Transverse colon (tissue), 4 donors: ENCODE data around the gene CACNA1B. TPM values are rescaled to one million over a fixed set of nuclear protein-coding genes. Genes with fewer than 3 reads are reported as not detected.

Source experiments
- DNase-seq: peaks from one replicate; pipeline ENCODE4 v3.0.0-alpha.2; 2019
- H3K27ac ChIP-seq, 4 donors: fragments of 200-600 bp; sonication (generic); 2 replicates each; pipeline ENCODE4 v1.5.1; 2016 to 2018; ENCODE audit warnings: inconsistent platforms in 4 of 4
- H3K27me3 ChIP-seq: fragments of 200-600 bp; sonication (generic); 2 replicates; pipeline ENCODE4 v1.5.1; 2017; ENCODE audit warnings: inconsistent platforms
- H3K36me3 ChIP-seq, 4 donors: fragments of 200-600 bp; sonication (generic); 2 replicates each; pipeline ENCODE4 v1.5.1; 2017 to 2019; ENCODE audit warnings: inconsistent platforms in 4 of 4
- H3K4me1 ChIP-seq, 4 donors: fragments of 200-600 bp; sonication (generic); 2 replicates each; pipeline ENCODE4 v1.5.1; 2017 to 2020; ENCODE audit warnings: inconsistent platforms in 4 of 4
- H3K4me3 ChIP-seq, 4 donors: fragments of 200-600 bp; sonication (generic); 1 replicate in 1 of 4; 2 replicates in 3 of 4; pipeline versions ENCODE4 v1.5.1 to v1.6.1; 2017 to 2019; ENCODE audit warnings: inconsistent platforms in 4 of 4
- H3K9me3 ChIP-seq, 2 donors: fragments of 200-600 bp; sonication (generic); 2 replicates each; pipeline ENCODE4 v1.5.1; 2017 to 2019; ENCODE audit warnings: inconsistent platforms in 2 of 2
- CTCF ChIP-seq, 5 experiments: fragments of 200-600 bp in 3 of 5; fragments of 450-650 bp in 2 of 5; sonication (generic) in 3 of 5; IDR thresholded peaks; 1 replicate in 2 of 5; 2 replicates in 3 of 5; pipeline ENCODE4 v1.5.1; 2016 to 2017; ENCODE audit warnings: antibody characterized with exemption in 5 of 5, inconsistent platforms in 3 of 5, mild to moderate bottlenecking in 2 of 5, moderate library complexity in 1 of 5
- EP300 ChIP-seq: sonication (generic); formaldehyde crosslinking; IDR thresholded peaks from one replicate; pipeline ENCODE4 v1.6.1; 2017; ENCODE audit warnings: antibody characterized with exemption, low read depth
- POLR2A ChIP-seq: fragments of 450-650 bp; IDR thresholded peaks from one replicate; pipeline ENCODE4 v1.6.1; 2016; ENCODE audit warnings: antibody characterized with exemption, mild to moderate bottlenecking, moderate library complexity
- POLR2AphosphoS5 ChIP-seq, 3 donors: sonication (generic); formaldehyde crosslinking; IDR thresholded peaks; one replicate each; pipeline ENCODE4 v1.6.1; 2016; ENCODE audit warnings: antibody characterized with exemption in 3 of 3
- WGBS, 2 donors: methylation state at CpG; one replicate each; pipeline ENCODE4 v1.1.5; 2018; ENCODE audit warnings: low coverage in 1 of 2; 5-methylcytosine and 5-hydroxymethylcytosine counted together
- in situ Hi-C, 4 donors: fragments of 200-750 bp; cut with MboI; loops; one replicate each; pipeline versions ENCODE4 v1.15.0 to v1.15.1; 2017; ENCODE audit warnings: low sequenced_read_pairs in 3 of 4, low pct_ligation_motif_present in 1 of 4, low pct_unique_long_range_greater_than_20kb in 1 of 4
- intact Hi-C: fragments of 100-400 bp; cut with DNase I; formaldehyde crosslinking; loops from one replicate; pipeline ENCODE4 v1.15.1; 2023; ENCODE audit warnings: low total_unique reads
- total RNA-seq, 4 donors: library from RNA; depleted of rRNA; stranded (reverse); fragments of >200 nt; gene quantifications; one replicate each; pipeline ENCODE4 v1.1.0, GENCODE V29; 2016

CACNA1B gene
- total RNA-seq, 4 donors from 2014 or later = 0.27 to 0.40 (median 0.35) TPM

GRCh38 chr9:137986268-137987099 is 108.9 kb downstream of the CACNA1B start:
- in situ Hi-C loops = no loop called here
- no peaks in the 10 kb centered on the region for H3K4me1 ChIP-seq
- peaks cover 14% of the 10 kb centered on the region for H3K27me3 ChIP-seq
- no peak overlapping the region for H3K4me3 ChIP-seq
- TF ChIP-seq EP300 = no peak
- H3K36me3 ChIP-seq = no peaks in the 10 kb centered on the region
- DNase-seq = no peak
- H3K27ac ChIP-seq = no peak overlapping the region
- 80 to 100% methylated on average over 1 to 20 of the region's 22 CpGs for WGBS, 2 donors
- H3K9me3 ChIP-seq = no peaks in the 10 kb centered on the region
- intact Hi-C loops = no loop called here

DNA sequence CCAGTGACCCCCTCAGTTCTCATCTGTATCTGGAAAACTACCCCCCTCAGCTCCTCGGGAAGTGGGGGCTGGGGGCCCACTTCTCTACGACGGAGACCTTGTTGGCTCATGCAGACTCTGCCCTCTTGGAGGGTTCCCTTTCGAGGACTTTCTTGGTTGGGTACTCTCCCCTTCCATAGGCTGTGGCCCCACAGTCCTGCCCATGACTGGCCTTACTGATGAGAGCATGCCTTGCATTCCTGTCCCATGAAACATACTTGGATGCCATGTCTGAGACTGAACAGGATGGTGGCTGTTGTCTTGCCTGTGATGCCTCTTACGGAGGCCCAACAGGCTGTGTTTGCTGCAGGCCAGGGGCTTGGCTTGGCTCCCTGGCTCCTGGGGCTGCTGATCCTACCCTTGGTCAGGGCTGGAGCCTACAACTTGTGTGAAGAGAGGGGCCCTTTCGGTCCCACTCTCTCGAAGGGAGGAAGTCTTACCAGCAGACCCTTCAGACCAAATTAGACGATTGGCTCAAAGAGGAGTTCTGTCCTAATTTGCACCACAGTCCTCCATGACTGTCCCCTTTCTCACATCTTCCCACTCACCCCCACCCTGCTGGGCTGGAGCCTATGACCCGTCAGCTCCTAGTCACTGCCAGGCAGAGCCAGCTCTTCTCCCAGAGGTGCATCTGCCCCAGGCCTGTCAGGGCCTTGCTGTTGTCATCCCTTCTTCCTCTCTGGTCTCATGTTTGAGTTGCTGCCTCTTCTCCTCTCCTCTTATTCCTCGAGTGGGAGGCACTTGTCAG is 109.9 kb downstream of the CACNA1B start:
- Histone ChIP-seq H3K4me3 (no peak overlapping the region), H3K27ac (no peak overlapping the region), H3K9me3 (no peaks in the 10 kb centered on the region), H3K27me3 (peaks cover 24% of the 10 kb centered on the region), H3K36me3 (no peaks in the 10 kb centered on the region), H3K4me1 (no peaks in the 10 kb centered on the region)
- in situ Hi-C loops (no loop called here), intact Hi-C loops (no loop called here)
- no peak for TF ChIP-seq CTCF (IDR thresholded peaks at IDR 0.05)
- no peak for TF ChIP-seq POLR2A
- TF ChIP-seq EP300 = no peak
- no peak for TF ChIP-seq POLR2AphosphoS5 (IDR thresholded peaks at IDR 0.05)
- 74 to 79% methylated on average over 4 to 10 of the region's 10 CpGs for WGBS, 2 donors
- no peak for DNase-seq

- Histone ChIP-seq H3K9me3 (no peaks in the 10 kb centered on the region), H3K4me1 (no peaks in the 10 kb centered on the region), H3K27ac (no peak overlapping the region), H3K36me3 (no peaks in the 10 kb centered on the region), H3K27me3 (peaks cover 26% of the 10 kb centered on the region), H3K4me3 (no peak overlapping the region)
- no peak for TF ChIP-seq CTCF (IDR thresholded peaks at IDR 0.05)
- TF ChIP-seq POLR2AphosphoS5 (IDR thresholded peaks at IDR 0.05) = no peak
- TF ChIP-seq POLR2A = no peak
- TF ChIP-seq EP300 = no peak
- 72% methylated on average over 8 of the region's 8 CpGs; no CpG with 5 or more reads in 1 of the 2 donors for WGBS, 2 donors
- in situ Hi-C loops = no loop called here
- intact Hi-C loops = no loop called here
- DNase-seq = no peak
These were observed 110.5 kb downstream of the CACNA1B start for GRCh38 chr9:137988051-137988450.

GRCh38 chr9:137988701-137989100 is 111.1 kb downstream of the CACNA1B start:
- no peak overlapping the region for H3K27ac ChIP-seq
- no peaks in the 10 kb centered on the region for H3K36me3 ChIP-seq
- no peak for TF ChIP-seq POLR2A
- no peak for TF ChIP-seq EP300
- no peak for TF ChIP-seq POLR2AphosphoS5 (IDR thresholded peaks at IDR 0.05)
- TF ChIP-seq CTCF (IDR thresholded peaks at IDR 0.05) = no peak
- peaks cover 30% of the 10 kb centered on the region for H3K27me3 ChIP-seq
- no peaks in the 10 kb centered on the region for H3K4me1 ChIP-seq
- H3K9me3 ChIP-seq = no peaks in the 10 kb centered on the region
- WGBS, 2 donors = 73 to 83% methylated on average over 1 of the region's 1 CpG
- DNase-seq = no peak
- intact Hi-C loops (no loop called here), in situ Hi-C loops (no loop called here)
- H3K4me3 ChIP-seq = no peak overlapping the region
